Measurements from ENCODE around the gene LHFPL6.

The LHFPL6 gene

GRCh38 chr13:39596685-39597084 lies 6.3 kb downstream of the LHFPL6 start:
- TF ChIP-seq CTCF (IDR thresholded peaks at IDR 0.05; ENCODE audit: low read depth, low read length): no peak
- no peak for DNase-seq (ENCODE audit: extremely low read depth, low read depth)

- DNase-seq (ENCODE audit: extremely low read depth, low read depth): no peak
- no peak for TF ChIP-seq CTCF (IDR thresholded peaks at IDR 0.05; ENCODE audit: low read depth, low read length)
Measured at GRCh38 chr13:39596176-39596575, 6.8 kb downstream of the LHFPL6 start.

GRCh38 chr13:39590466-39591036 lies 12.4 kb downstream of the LHFPL6 start:
- no peak for TF ChIP-seq CTCF (IDR thresholded peaks at IDR 0.05; ENCODE audit: low read depth, low read length)
- no peak for DNase-seq (ENCODE audit: extremely low read depth, low read depth)

- DNase-seq (ENCODE audit: extremely low read depth, low read depth): no peak
- TF ChIP-seq CTCF (IDR thresholded peaks at IDR 0.05; ENCODE audit: low read depth, low read length): no peak
Measured at GRCh38 chr13:39588384-39588783, 14.6 kb downstream of the LHFPL6 start.

GRCh38 chr13:39587939-39588338 lies 15.1 kb downstream of the LHFPL6 start:
- DNase-seq (ENCODE audit: extremely low read depth, low read depth): no peak
- no peak for TF ChIP-seq CTCF (IDR thresholded peaks at IDR 0.05; ENCODE audit: low read depth, low read length)

- no peak for TF ChIP-seq CTCF (IDR thresholded peaks at IDR 0.05; ENCODE audit: low read depth, low read length)
- no peak for DNase-seq (ENCODE audit: extremely low read depth, low read depth)
Measured at GRCh38 chr13:39586958-39587605, 15.9 kb downstream of the LHFPL6 start.

- no peak for TF ChIP-seq CTCF (IDR thresholded peaks at IDR 0.05; ENCODE audit: low read depth, low read length)
- DNase-seq (ENCODE audit: extremely low read depth, low read depth): no peak
Measured at GRCh38 chr13:39586151-39586550, 16.8 kb downstream of the LHFPL6 start.

All from AG09319 (cell line).